K562 (cell line): Measurements from ENCODE around the gene PIK3CB. TPM values are rescaled to one million over a fixed set of nuclear protein-coding genes. Genes with fewer than 3 reads are reported as not detected.
A peak's percentile ranks its signal among the peaks of the same experiment; 100 is the strongest.

Experiments
- BDP1 ChIP-seq: IDR thresholded peaks from 3 replicates; pipeline ENCODE4 v1.6.1; 2011; ENCODE audit not compliant: insufficient read length, insufficient read depth
- E2F8 ChIP-seq: fragments of 450-650 bp; IDR thresholded peaks from 2 replicates; pipeline ENCODE4 v1.7.1; 2018; ENCODE audit warnings: mild to moderate bottlenecking, low read depth; ENCODE audit not compliant: partially characterized antibody
- HMG20B ChIP-seq: fragments of 250-450 bp; sonication (Bioruptor Pico); IDR thresholded peaks from 2 replicates; pipeline ENCODE4 v1.5.0; 2021; ENCODE audit warnings: mild to moderate bottlenecking
- HMGXB4 ChIP-seq: sonication (generic); formaldehyde crosslinking; IDR thresholded peaks from 2 replicates; pipeline ENCODE4 v1.8.1; 2023; ENCODE audit warnings: mild to moderate bottlenecking, missing genetic modification reagents
- PBX2 ChIP-seq, 2 experiments: IDR thresholded peaks in 1 of 2; conservative IDR thresholded peaks in 1 of 2; 2 replicates each; pipeline ENCODE4 v1.6.1; 2016; ENCODE audit warnings: low read depth in 2 of 2, mild to moderate bottlenecking in 1 of 2, missing compliant biosample characterization in 1 of 2, missing genetic modification characterization in 1 of 2, moderate library complexity in 1 of 2
- PHB ChIP-seq: fragments of 250-450 bp; sonication (Bioruptor Pico); IDR thresholded peaks from 2 replicates; pipeline ENCODE4 v1.5.0; 2021
- RAD51 ChIP-seq: fragments of 450-650 bp; IDR thresholded peaks from 2 replicates; pipeline ENCODE4 v1.7.1; 2016; ENCODE audit warnings: low read depth, mild to moderate bottlenecking, borderline replicate concordance
- RB1 ChIP-seq: fragments of 450-650 bp; IDR thresholded peaks from 2 replicates; pipeline ENCODE4 v1.6.1; 2017; ENCODE audit warnings: low read depth, mild to moderate bottlenecking
- SETDB1 ChIP-seq: IDR thresholded peaks from one replicate; pipeline ENCODE4 v1.6.1; 2012; ENCODE audit warnings: low read length, control low read depth, inconsistent platforms
- ZBTB7A ChIP-seq: IDR thresholded peaks from 2 replicates; pipeline ENCODE4 v1.6.1; 2011; ENCODE audit warnings: low read depth, mild to moderate bottlenecking, low read length, moderate library complexity, borderline replicate concordance; ENCODE audit not compliant: control insufficient read depth
- ZBTB9 ChIP-seq: fragments of 450-650 bp; formaldehyde crosslinking; IDR thresholded peaks from 2 replicates; pipeline ENCODE4 v1.4.0; 2020; ENCODE audit warnings: mild to moderate bottlenecking, moderate library complexity
- ZHX1 ChIP-seq: fragments of 150-350 bp; conservative IDR thresholded peaks from 2 replicates; pipeline ENCODE4 v1.6.1; 2014; ENCODE audit warnings: low read length
- ZNF586 ChIP-seq: fragments of 450-650 bp; formaldehyde crosslinking; conservative IDR thresholded peaks from 2 replicates; pipeline ENCODE4 v1.4.0; 2020; ENCODE audit warnings: mild to moderate bottlenecking, moderate library complexity
- ZNF766 ChIP-seq: fragments of 200-800 bp; sonication (Bioruptor generic); conservative IDR thresholded peaks from 2 replicates; pipeline ENCODE4 v1.6.1; 2016; ENCODE audit warnings: missing genetic modification characterization, missing compliant biosample characterization
- ZNF77 ChIP-seq: fragments of 250-450 bp; sonication (Bioruptor Pico); IDR thresholded peaks from 2 replicates; pipeline ENCODE4 v1.5.0; 2020
- polyA plus RNA-seq, 8 experiments: library from polyadenylated mRNA; depleted of rRNA in 4 of 8; stranded (reverse) in 5 of 8; unstranded in 3 of 8; fragments of >200 nt; fragmentation: Nextera tagmentation in 2 of 8; fragmentation: Illumina TruSeq in 1 of 8; extraction: Ambion mirVana in 2 of 8; extraction: Trizol in 1 of 8; gene quantifications; 2 replicates each; pipeline versions ENCODE4 v1.2.1 to v1.2.3, GENCODE V29; 2011 to 2014; ENCODE audit warnings: inconsistent platforms in 1 of 8, missing spikeins in 1 of 8
- total RNA-seq, 7 experiments: library from RNA; depleted of rRNA in 6 of 7; stranded (reverse); fragments of >200 nt in 6 of 7; fragmentation: Illumina TruSeq in 2 of 7; extraction: Trizol in 2 of 7; gene quantifications; 2 replicates each; pipeline versions ENCODE4 v1.2.1 to v1.2.3, GENCODE V29; 2011 to 2021; ENCODE audit warnings: low replicate concordance in 1 of 7

The PIK3CB gene
- total and polyA plus RNA-seq, 9 of the 15 experiments (the other 6 are each of a cell fraction or from before 2014, with no cell fraction given): 15.3 to 62.6 (median 28.3) TPM

- TF ChIP-seq PBX2 (CRISPR knock-in tag; IDR thresholded peaks at IDR 0.05; ENCODE audit: low read depth): no peak
- TF ChIP-seq PBX2 (tag; conservative IDR thresholded peaks at IDR 0.05; ENCODE audit: low read depth): 0 out of 2 replicates have a peak, but pooled peaks have one; percentile 19
- TF ChIP-seq ZBTB9 (CRISPR knock-in tag): peak; percentile 94
- no peak for TF ChIP-seq PHB (CRISPR knock-in tag)
- TF ChIP-seq HMG20B (CRISPR knock-in tag): no peak
- TF ChIP-seq ZNF77 (CRISPR knock-in tag): no peak
- TF ChIP-seq ZNF766 (CRISPR knock-in tag): peak; percentile 85; the same call in 1 of the 2 replicates
- no peak for TF ChIP-seq HMGXB4 (CRISPR knock-in tag)
- TF ChIP-seq RB1: no peak
- no peak for TF ChIP-seq ZNF586 (CRISPR knock-in tag)
- peak; percentile 79 for TF ChIP-seq RAD51
- TF ChIP-seq E2F8: peak; percentile 88
- no peak for TF ChIP-seq BDP1
- TF ChIP-seq ZBTB7A: no peak
- no peak for TF ChIP-seq ZHX1
- no peak for TF ChIP-seq SETDB1
Observed at GRCh38 chr3:138875754-138876664, 41.3 kb upstream of the PIK3CB start (continued).
